A673 (cell line): ENCODE data around the gene IL4. TPM values are rescaled to one million over a fixed set of nuclear protein-coding genes. Genes with fewer than 3 reads are reported as not detected.

ENCODE experiments used
- BruUV-seq: library from RNA; stranded (reverse); fragments of 400-500 nt; replicated peaks from 2 replicates; lab custom pipeline; 2021; lab: Mats Ljungman, UMichigan
- CTCF ChIA-PET: fragments of 300-600 bp; sonication (Branson Sonifier 250); formaldehyde crosslinking; loops from one replicate; lab custom pipeline; 2022; ENCODE audit warnings: antibody characterized with exemption; lab: Charles Lee
- POLR2A ChIA-PET: fragments of 300-600 bp; sonication (Branson Sonifier 250); formaldehyde crosslinking; loops from one replicate; lab custom pipeline; 2022; ENCODE audit warnings: antibody characterized with exemption; ENCODE audit not compliant: low non-redundant PET; lab: Charles Lee
- DNase-seq: peaks from one replicate; pipeline ENCODE4 v3.0.0-alpha.2; 2015; ENCODE audit warnings: low spot score
- H3K27ac ChIP-seq: fragments of 200-600 bp; sonication (generic); 2 replicates; pipeline ENCODE4 v1.5.1; 2016; ENCODE audit warnings: mixed run types, low read depth, mild to moderate bottlenecking, mixed read lengths, antibody characterized with exemption, low read length; ENCODE audit not compliant: poor library complexity, severe bottlenecking
- H3K27me3 ChIP-seq: fragments of 200-600 bp; sonication (generic); replicated peaks from 2 replicates; pipeline ENCODE4 v1.6.1; 2017; ENCODE audit warnings: mixed run types, low read depth, mild to moderate bottlenecking, mixed read lengths, antibody characterized with exemption, low read length; ENCODE audit not compliant: insufficient read depth, poor library complexity
- H3K36me3 ChIP-seq: fragments of 200-600 bp; sonication (generic); 2 replicates; pipeline ENCODE4 v1.6.1; 2016; ENCODE audit warnings: mixed run types, mild to moderate bottlenecking, mixed read lengths, antibody characterized with exemption, low read length; ENCODE audit not compliant: insufficient read depth, poor library complexity, severe bottlenecking
- H3K4me1 ChIP-seq: fragments of 200-600 bp; sonication (generic); 2 replicates; pipeline ENCODE4 v1.6.1; 2017; ENCODE audit warnings: mixed run types, mild to moderate bottlenecking, mixed read lengths, antibody characterized with exemption, low read length; ENCODE audit not compliant: insufficient read depth, poor library complexity, severe bottlenecking
- H3K4me3 ChIP-seq: fragments of 200-600 bp; sonication (generic); 2 replicates; pipeline ENCODE4 v1.5.1; 2016; ENCODE audit warnings: low read depth, mixed run types, mild to moderate bottlenecking, mixed read lengths, low read length; ENCODE audit not compliant: poor library complexity, severe bottlenecking
- H3K9me3 ChIP-seq: fragments of 200-600 bp; sonication (generic); 2 replicates; pipeline ENCODE4 v1.6.1; 2016; ENCODE audit warnings: mixed run types, low read depth, mild to moderate bottlenecking, mixed read lengths, antibody characterized with exemption, low read length; ENCODE audit not compliant: poor library complexity, severe bottlenecking
- EZH2 ChIP-seq: fragments of 200-600 bp; sonication (generic); IDR thresholded peaks from 2 replicates; pipeline ENCODE4 v1.6.1; 2017; ENCODE audit warnings: borderline replicate concordance, low read depth, mild to moderate bottlenecking, mixed read lengths, antibody characterized with exemption, low read length; ENCODE audit not compliant: poor library complexity, severe bottlenecking
- intact Hi-C: fragments of 100-400 bp; cut with micrococcal nuclease; formaldehyde crosslinking; loops from one replicate; pipeline ENCODE4 v1.10.0; 2022; ENCODE audit not compliant: unreplicated experiment
- total RNA-seq: library from RNA; stranded (reverse); gene quantifications from 2 replicates; pipeline ENCODE4 v1.2.3, GENCODE V29; 2021
- TF ChIP-seq, protein P1 (sequence below): fragments of 300-800, 200-600 bp; sonication (generic); conservative IDR thresholded peaks from 2 replicates; pipeline ENCODE4 v1.5.1; 2017; ENCODE audit warnings: low read depth, mild to moderate bottlenecking, antibody characterized with exemption, low read length, moderate library complexity, mixed read lengths

Gene IL4
- total RNA-seq, 1 experiment from 2014 or later, result not detected

DNA sequence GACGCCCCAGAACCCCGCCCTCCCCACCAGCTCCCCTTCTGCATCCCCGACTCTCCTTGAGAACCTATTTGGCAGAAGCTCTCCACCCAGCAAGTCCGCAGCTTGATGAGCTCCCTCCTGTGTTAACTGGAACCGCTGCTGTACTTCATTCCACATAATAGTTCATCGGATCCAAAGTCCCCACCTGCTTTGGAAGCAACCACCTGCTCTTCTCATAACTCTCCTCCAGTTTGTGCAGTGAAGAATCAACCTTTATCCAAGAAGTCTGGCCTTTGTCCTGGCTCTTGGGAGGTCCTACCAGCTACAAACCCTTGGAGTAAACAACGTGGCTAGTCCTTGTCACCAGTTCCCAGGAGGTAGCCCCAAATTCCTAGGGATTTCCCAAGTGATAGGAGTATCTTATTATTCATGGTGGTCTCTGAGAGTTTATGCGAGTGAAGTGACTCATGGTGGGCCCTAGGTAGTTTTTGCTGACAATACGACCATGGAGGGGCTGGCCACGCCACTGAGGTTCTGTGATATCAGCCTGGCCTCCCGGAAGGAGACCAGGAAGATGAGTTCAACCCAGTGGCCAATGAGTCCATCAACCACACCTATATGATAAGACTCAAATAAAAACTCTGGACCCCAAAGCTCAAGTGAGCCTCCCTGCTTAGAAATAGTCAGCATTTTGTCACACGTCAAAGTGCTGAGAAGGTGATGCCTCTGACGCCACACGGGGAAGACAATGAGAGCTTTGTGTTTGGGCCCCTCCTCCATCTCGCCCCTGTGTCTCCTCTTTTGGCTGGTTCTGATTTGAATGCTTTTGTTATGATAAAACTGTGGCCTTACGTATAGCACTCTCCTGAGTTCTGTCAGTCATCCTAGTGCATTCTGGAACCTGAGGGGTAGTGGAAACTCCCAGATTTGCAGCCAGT lies 3.6 kb upstream of the IL4 start:
- ChIA-PET POLR2A (interaction anchor here (1.1 kb wide), 1 partner anchor 35 kb away, joined by 3 read pairs; no protein-coding TSS in a partner anchor), CTCF (no interaction called here)
- TF ChIP-seq, protein P1, sequence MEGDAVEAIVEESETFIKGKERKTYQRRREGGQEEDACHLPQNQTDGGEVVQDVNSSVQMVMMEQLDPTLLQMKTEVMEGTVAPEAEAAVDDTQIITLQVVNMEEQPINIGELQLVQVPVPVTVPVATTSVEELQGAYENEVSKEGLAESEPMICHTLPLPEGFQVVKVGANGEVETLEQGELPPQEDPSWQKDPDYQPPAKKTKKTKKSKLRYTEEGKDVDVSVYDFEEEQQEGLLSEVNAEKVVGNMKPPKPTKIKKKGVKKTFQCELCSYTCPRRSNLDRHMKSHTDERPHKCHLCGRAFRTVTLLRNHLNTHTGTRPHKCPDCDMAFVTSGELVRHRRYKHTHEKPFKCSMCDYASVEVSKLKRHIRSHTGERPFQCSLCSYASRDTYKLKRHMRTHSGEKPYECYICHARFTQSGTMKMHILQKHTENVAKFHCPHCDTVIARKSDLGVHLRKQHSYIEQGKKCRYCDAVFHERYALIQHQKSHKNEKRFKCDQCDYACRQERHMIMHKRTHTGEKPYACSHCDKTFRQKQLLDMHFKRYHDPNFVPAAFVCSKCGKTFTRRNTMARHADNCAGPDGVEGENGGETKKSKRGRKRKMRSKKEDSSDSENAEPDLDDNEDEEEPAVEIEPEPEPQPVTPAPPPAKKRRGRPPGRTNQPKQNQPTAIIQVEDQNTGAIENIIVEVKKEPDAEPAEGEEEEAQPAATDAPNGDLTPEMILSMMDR, result no peak
- no peak for TF ChIP-seq EZH2

DNA sequence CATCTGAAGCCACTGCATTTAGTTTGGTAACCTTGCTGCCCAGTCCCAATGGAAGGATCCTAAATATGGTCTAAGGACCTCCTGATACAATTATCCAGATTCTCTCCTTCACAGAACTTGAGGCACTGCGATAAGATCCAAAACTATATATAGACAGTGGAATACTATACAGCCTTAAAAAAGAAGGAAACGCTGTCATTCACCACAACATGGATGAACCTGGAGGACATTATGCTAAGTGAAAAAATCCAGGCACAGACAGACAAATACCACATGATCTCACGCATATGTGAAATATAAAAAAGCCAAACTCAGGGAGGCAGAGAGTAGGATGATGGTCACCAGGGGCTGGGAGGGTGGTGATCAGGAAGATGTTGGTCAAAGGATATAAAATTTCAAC lies 2.8 kb upstream of the IL4 start:
- POLR2A ChIA-PET, result no interaction called here
- Histone ChIP-seq H3K4me1 (no peaks in the 10 kb centered on the region), H3K9me3 (no peaks in the 10 kb centered on the region), H3K4me3 (no peak overlapping the region), H3K36me3 (no peaks in the 10 kb centered on the region), H3K27me3 (no peaks in the 10 kb centered on the region), H3K27ac (no peak overlapping the region)
- DNase-seq, result no peak
- intact Hi-C loops, result no loop called here
- TF ChIP-seq, protein P1, result no peak
- CTCF ChIA-PET, result no interaction called here
- no TSS peak for BruUV-seq

More for the DNA sequence above, 3.6 kb upstream of the IL4 start:
- no peaks in the 10 kb centered on the region for H3K36me3 ChIP-seq
- H3K9me3 ChIP-seq, result no peaks in the 10 kb centered on the region
- intact Hi-C loops, result no loop called here
- H3K4me1 ChIP-seq, result no peaks in the 10 kb centered on the region
- no peaks in the 10 kb centered on the region for H3K27me3 ChIP-seq
- BruUV-seq, result no TSS peak
- no peak overlapping the region for H3K27ac ChIP-seq
- DNase-seq, result no peak
- no peak overlapping the region for H3K4me3 ChIP-seq

DNA sequence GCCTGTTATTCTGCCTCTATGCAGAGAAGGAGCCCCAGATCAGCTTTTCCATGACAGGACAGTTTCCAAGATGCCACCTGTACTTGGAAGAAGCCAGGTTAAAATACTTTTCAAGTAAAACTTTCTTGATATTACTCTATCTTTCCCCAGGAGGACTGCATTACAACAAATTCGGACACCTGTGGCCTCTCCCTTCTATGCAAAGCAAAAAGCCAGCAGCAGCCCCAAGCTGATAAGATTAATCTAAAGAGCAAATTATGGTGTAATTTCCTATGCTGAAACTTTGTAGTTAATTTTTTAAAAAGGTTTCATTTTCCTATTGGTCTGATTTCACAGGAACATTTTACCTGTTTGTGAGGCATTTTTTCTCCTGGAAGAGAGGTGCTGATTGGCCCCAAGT lies 301 bp upstream of the IL4 start:
- Histone ChIP-seq H3K4me3 (no peak overlapping the region), H3K36me3 (no peaks in the 10 kb centered on the region), H3K4me1 (no peaks in the 10 kb centered on the region), H3K27me3 (no peaks in the 10 kb centered on the region), H3K27ac (no peak overlapping the region), H3K9me3 (no peaks in the 10 kb centered on the region)
- POLR2A ChIA-PET, result no interaction called here
- CTCF ChIA-PET, result no interaction called here
- DNase-seq, result no peak
- no peak for TF ChIP-seq EZH2
- TF ChIP-seq, protein P1, result no peak
- no TSS peak for BruUV-seq
- intact Hi-C loops, result no loop called here
